ENCODE results near the gene ANO6. TPM values are rescaled to one million over a fixed set of nuclear protein-coding genes. Genes with fewer than 3 reads are reported as not detected.
"Not testable (repeated sequence)": the region's sequence is repeated elsewhere in the genome, so short reads cannot be mapped to it uniquely, and the experiment has no call there.

ANO6 gene
- total RNA-seq, 1 donor from 2014 or later: 25.9 TPM

- intact Hi-C loops (cut with micrococcal nuclease): no loop called here
Measured at GRCh38 chr12:45302621-45303369, 86.9 kb downstream of the ANO6 start.

GRCh38 chr12:45303945-45304344 lies 88.0 kb downstream of the ANO6 start:
- intact Hi-C loops (cut with micrococcal nuclease): no loop called here

GRCh38 chr12:45304514-45305178 lies 88.8 kb downstream of the ANO6 start:
- intact Hi-C loops (cut with micrococcal nuclease): no loop called here

GRCh38 chr12:45305907-45306306 lies 90.0 kb downstream of the ANO6 start:
- intact Hi-C loops (cut with micrococcal nuclease): no loop called here

- intact Hi-C loops (cut with micrococcal nuclease): no loop called here
Measured at GRCh38 chr12:45309836-45310626, 94.1 kb downstream of the ANO6 start.

- intact Hi-C loops (cut with micrococcal nuclease): no loop called here
Measured at GRCh38 chr12:45310627-45310968, 94.7 kb downstream of the ANO6 start.

GRCh38 chr12:45312012-45312411 lies 96.1 kb downstream of the ANO6 start:
- intact Hi-C loops (cut with micrococcal nuclease): no loop called here

GRCh38 chr12:45314770-45315169 lies 98.9 kb downstream of the ANO6 start:
- intact Hi-C loops (cut with micrococcal nuclease): no loop called here

GRCh38 chr12:45315462-45315861 lies 99.6 kb downstream of the ANO6 start:
- intact Hi-C loops (cut with micrococcal nuclease): no loop called here

- intact Hi-C loops (cut with micrococcal nuclease): not testable (repeated sequence)
Measured at GRCh38 chr12:45317261-45317660, 101.4 kb downstream of the ANO6 start.

- intact Hi-C loops (cut with micrococcal nuclease): no loop called here
Measured at GRCh38 chr12:45322810-45323209, 106.9 kb downstream of the ANO6 start.

- intact Hi-C loops (cut with micrococcal nuclease): no loop called here
Measured at GRCh38 chr12:45324391-45324790, 108.5 kb downstream of the ANO6 start.

- intact Hi-C loops (cut with micrococcal nuclease): no loop called here
Measured at GRCh38 chr12:45326358-45326975, 110.6 kb downstream of the ANO6 start.

- intact Hi-C loops (cut with micrococcal nuclease): no loop called here
Measured at GRCh38 chr12:45327823-45328383, 112.0 kb downstream of the ANO6 start.

- intact Hi-C loops (cut with micrococcal nuclease): no loop called here
Measured at GRCh38 chr12:45329238-45329637, 113.3 kb downstream of the ANO6 start.

- intact Hi-C loops (cut with micrococcal nuclease): no loop called here
Measured at GRCh38 chr12:45329702-45330101, 113.8 kb downstream of the ANO6 start.

- intact Hi-C loops (cut with micrococcal nuclease): no loop called here
Measured at GRCh38 chr12:45331552-45331951, 115.7 kb downstream of the ANO6 start.

- intact Hi-C loops (cut with micrococcal nuclease): no loop called here
Measured at GRCh38 chr12:45334396-45334795, 118.5 kb downstream of the ANO6 start.

- intact Hi-C loops (cut with micrococcal nuclease): no loop called here
Measured at GRCh38 chr12:45336331-45336730, 120.4 kb downstream of the ANO6 start.

GRCh38 chr12:45336762-45337596 lies 121.1 kb downstream of the ANO6 start:
- intact Hi-C loops (cut with micrococcal nuclease): no loop called here

GRCh38 chr12:45337835-45338234 lies 121.9 kb downstream of the ANO6 start:
- intact Hi-C loops (cut with micrococcal nuclease): no loop called here

Data from T-helper 2 cell treated with Interferon-gamma antibody and Interleukin-4, amounts not matched to agents 100 ng/mL and 5 ng/mL, for 36 hours (primary cell).